Natural killer cell (primary cell): ENCODE measurements around the gene IFNA10. TPM values are rescaled to one million over a fixed set of nuclear protein-coding genes. Genes with fewer than 3 reads are reported as not detected.
"Not testable (repeated sequence)": the region's sequence is repeated elsewhere in the genome, so short reads cannot be mapped to it uniquely, and the experiment has no call there.

Source experiments
- ATAC-seq, 3 donors: fragments of 150-1000 bp in 2 of 3; fragments of 200-7000 bp in 1 of 3; cut with Tn5 transposase; 1 replicate in 1 of 3; 2 replicates in 2 of 3; pipeline ENCODE4 v1.10.0; 2021; ENCODE audit warnings: mild to moderate bottlenecking in 2 of 3, moderate library complexity in 2 of 3
- DNase-seq, 2 donors: peaks; one replicate each; pipeline versions ENCODE4 v3.0.0 to v3.0.0-alpha.2; 2013 to 2021; ENCODE audit warnings: mixed read lengths in 1 of 2
- H3K27ac ChIP-seq: one replicate; pipeline ENCODE4 v1.5.1; 2013; ENCODE audit warnings: mild to moderate bottlenecking, low read length
- H3K27me3 ChIP-seq: one replicate; pipeline ENCODE4 v1.6.1; 2013; ENCODE audit warnings: low read length; ENCODE audit not compliant: control insufficient read depth, insufficient read depth
- H3K36me3 ChIP-seq: one replicate; pipeline ENCODE4 v1.6.1; 2013; ENCODE audit warnings: low read length; ENCODE audit not compliant: control insufficient read depth, insufficient read depth
- H3K4me1 ChIP-seq: one replicate; pipeline ENCODE4 v1.6.1; 2013; ENCODE audit warnings: low read length; ENCODE audit not compliant: control insufficient read depth, insufficient read depth
- H3K4me3 ChIP-seq: one replicate; pipeline ENCODE4 v1.5.1; 2013; ENCODE audit warnings: low read length
- H3K9me3 ChIP-seq: one replicate; pipeline ENCODE4 v1.6.1; 2013; ENCODE audit warnings: low read length; ENCODE audit not compliant: control insufficient read depth, insufficient read depth
- H3K27ac Mint-ChIP-seq, 2 donors: one replicate each; pipeline ENCODE4 v1.8.0; 2022; ENCODE audit warnings: mild to moderate bottlenecking in 2 of 2, mixed read lengths in 2 of 2, moderate library complexity in 1 of 2
- H3K27me3 Mint-ChIP-seq, 2 donors: one replicate each; pipeline ENCODE4 v1.8.0; 2022; ENCODE audit warnings: low read depth in 2 of 2, mixed read lengths in 2 of 2
- H3K36me3 Mint-ChIP-seq: one replicate; pipeline ENCODE4 v1.8.0; 2022; ENCODE audit warnings: mixed read lengths
- H3K4me1 Mint-ChIP-seq, 2 donors: one replicate each; pipeline ENCODE4 v1.8.0; 2022; ENCODE audit warnings: mixed read lengths in 2 of 2
- H3K4me3 Mint-ChIP-seq: one replicate; pipeline ENCODE4 v1.8.0; 2022; ENCODE audit warnings: mild to moderate bottlenecking, moderate library complexity, mixed read lengths
- H3K9me3 Mint-ChIP-seq, 2 donors: one replicate each; pipeline ENCODE4 v1.8.0; 2022; ENCODE audit warnings: mixed read lengths in 2 of 2
- WGBS: methylation state at CpG from one replicate; pipeline ENCODE4 v1.1.7; 2013; ENCODE audit warnings: missing lambda C conversion rate; ENCODE audit not compliant: insufficient coverage; 5-methylcytosine and 5-hydroxymethylcytosine counted together
- intact Hi-C: fragments of 100-400 bp; cut with micrococcal nuclease; formaldehyde crosslinking; loops from one replicate; pipeline ENCODE4 v1.14.2; 2022
- total RNA-seq, 4 donors: library from RNA; stranded (reverse); fragments of 120-200 nt in 1 of 4; gene quantifications; one replicate each; pipeline versions ENCODE4 v1.2.3 to v1.2.4, GENCODE V29; 2013 to 2022
- TF ChIP-seq, protein P1 (sequence below): fragments of 200-600 bp; IDR thresholded peaks from one replicate; pipeline ENCODE4 v1.8.0; 2022; ENCODE audit warnings: antibody characterized with exemption

IFNA10 gene
- total RNA-seq, 3 donors from 2014 or later (not counting 1 experiment from before 2014, with no cell fraction given) = not detected

DNA sequence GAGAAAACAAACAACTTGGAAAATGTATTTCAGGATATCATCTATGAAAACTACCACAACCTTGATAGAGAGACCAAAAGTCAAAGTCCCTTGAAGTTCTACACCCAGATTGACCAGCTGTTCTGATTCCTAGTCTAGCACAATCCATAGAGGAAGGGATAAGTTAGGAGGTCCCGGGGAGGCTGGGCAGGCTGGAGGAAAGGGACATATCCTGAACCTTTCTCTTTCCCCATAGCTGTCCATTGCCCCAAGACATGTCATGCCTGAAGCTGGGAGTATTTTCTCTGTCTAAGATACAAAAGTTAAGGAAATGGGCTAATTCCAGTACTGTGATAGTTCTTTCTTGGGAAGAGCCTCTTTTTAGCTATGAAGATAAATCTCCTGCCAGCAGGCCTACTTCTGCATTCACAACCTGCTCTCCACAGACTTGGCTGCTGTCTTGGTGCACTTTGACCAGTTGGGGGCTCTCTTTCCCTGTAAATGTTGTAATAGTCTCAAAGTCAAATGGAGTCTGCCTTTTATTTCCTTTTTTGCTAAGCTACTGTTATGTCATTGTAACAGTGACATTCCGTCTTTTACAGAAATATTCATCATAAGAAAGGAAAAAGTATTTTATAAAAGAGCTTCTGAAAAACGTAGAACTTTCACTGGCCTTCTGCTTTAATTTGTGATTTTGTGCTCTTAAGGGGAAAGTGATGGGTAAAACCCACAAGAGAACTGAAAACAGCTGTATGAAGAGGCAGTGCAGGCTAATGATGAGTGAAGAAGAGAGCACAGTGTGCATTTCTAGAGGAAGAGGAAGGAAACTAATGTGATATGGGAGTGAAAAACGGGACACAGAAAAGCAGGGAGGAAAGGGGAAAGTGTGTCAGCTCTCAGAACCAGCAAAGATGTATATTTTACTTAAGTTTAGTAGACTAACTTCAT, 23.9 kb downstream of the IFNA10 start:
- H3K4me1 ChIP-seq, H3K27me3 ChIP-seq, H3K36me3 Mint-ChIP-seq, H3K4me3 ChIP-seq, H3K9me3 Mint-ChIP-seq, H3K36me3 ChIP-seq, H3K9me3 ChIP-seq, H3K27ac ChIP-seq, H3K4me3 Mint-ChIP-seq, intact Hi-C loops: not testable (repeated sequence)
- peaks cover 0 to 11% of the 10 kb centered on the region in 2 donors for H3K27me3 Mint-ChIP-seq
- peak overlapping the region in 1 of 2 donors; percentile 44 for H3K27ac Mint-ChIP-seq
- TF ChIP-seq, protein P1, sequence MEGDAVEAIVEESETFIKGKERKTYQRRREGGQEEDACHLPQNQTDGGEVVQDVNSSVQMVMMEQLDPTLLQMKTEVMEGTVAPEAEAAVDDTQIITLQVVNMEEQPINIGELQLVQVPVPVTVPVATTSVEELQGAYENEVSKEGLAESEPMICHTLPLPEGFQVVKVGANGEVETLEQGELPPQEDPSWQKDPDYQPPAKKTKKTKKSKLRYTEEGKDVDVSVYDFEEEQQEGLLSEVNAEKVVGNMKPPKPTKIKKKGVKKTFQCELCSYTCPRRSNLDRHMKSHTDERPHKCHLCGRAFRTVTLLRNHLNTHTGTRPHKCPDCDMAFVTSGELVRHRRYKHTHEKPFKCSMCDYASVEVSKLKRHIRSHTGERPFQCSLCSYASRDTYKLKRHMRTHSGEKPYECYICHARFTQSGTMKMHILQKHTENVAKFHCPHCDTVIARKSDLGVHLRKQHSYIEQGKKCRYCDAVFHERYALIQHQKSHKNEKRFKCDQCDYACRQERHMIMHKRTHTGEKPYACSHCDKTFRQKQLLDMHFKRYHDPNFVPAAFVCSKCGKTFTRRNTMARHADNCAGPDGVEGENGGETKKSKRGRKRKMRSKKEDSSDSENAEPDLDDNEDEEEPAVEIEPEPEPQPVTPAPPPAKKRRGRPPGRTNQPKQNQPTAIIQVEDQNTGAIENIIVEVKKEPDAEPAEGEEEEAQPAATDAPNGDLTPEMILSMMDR = peak; percentile 63
- H3K4me1 Mint-ChIP-seq = peaks cover 5 to 12% of the 10 kb centered on the region in 2 donors
- 24% methylated on average over 2 of the region's 4 CpGs for WGBS
- DNase-seq (peak in 1 of 2 donors; percentile 50), ATAC-seq (peak; percentile 88 to 91 (median 89))

DNA sequence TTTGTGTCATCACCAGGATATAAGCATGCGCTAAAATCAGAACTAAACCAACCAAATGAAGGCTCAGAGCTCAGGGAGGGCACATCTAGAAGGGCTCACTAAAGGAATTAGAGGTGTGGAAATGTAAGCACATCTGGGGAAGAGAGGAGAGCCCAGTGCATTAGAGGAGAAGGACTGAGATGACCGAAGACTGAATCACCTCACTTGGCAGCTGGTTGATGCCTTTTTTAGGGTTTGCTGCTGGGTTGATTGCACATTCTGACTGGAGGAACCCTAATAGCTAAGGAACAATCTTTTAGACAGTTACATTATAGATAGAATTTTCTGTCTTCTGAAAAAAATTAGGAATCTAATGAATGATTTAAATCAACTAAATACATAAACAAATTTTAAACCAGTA, 32.3 kb downstream of the IFNA10 start:
- Histone ChIP-seq H3K9me3 (no peaks in the 10 kb centered on the region), H3K4me3 (no peak overlapping the region), H3K27ac (no peak overlapping the region), H3K27me3 (no peaks in the 10 kb centered on the region), H3K36me3 (no peaks in the 10 kb centered on the region), H3K4me1 (no peaks in the 10 kb centered on the region)
- intact Hi-C loops = no loop called here
- TF ChIP-seq, protein P1 = no peak
- ATAC-seq (no peak), DNase-seq (no peak)
- H3K27ac Mint-ChIP-seq = no peak overlapping the region
- H3K27me3 Mint-ChIP-seq = peaks cover 6 to 11% of the 10 kb centered on the region in 2 donors
- no peaks in the 10 kb centered on the region for H3K9me3 Mint-ChIP-seq
- WGBS = 94% methylated on average over 2 of the region's 2 CpGs
- peaks cover under 1% of the 10 kb centered on the region for H3K36me3 Mint-ChIP-seq
- H3K4me3 Mint-ChIP-seq = no peak overlapping the region
- no peaks in the 10 kb centered on the region for H3K4me1 Mint-ChIP-seq

DNA sequence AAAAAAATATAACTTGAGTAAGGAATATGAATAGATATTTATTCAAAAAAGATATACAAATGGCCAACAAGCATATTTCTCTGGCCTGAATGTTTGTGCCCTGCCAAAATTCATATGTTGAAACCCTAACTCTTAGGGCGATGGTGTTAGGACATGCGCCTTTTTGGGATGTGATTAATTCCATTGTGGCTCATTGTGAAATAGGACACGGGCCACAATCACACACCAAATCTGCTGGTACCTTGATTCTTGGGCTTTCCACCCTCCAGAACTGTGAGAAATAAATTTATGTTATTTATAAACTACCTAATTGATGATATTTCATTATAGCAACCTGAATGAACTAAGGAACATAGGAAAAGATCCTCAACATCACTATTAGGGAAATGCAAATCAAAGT, 34.8 kb downstream of the IFNA10 start:
- H3K4me1 Mint-ChIP-seq = no peaks in the 10 kb centered on the region

More for the DNA sequence above, 34.8 kb downstream of the IFNA10 start:
- H3K27me3 Mint-ChIP-seq = peaks cover 3 to 17% of the 10 kb centered on the region in 2 donors
- WGBS = 100% methylated on average over 2 of the region's 3 CpGs
- no peak for ATAC-seq
- TF ChIP-seq, protein P1 = no peak
- no peaks in the 10 kb centered on the region for H3K36me3 ChIP-seq
- no peak for DNase-seq
- H3K4me3 Mint-ChIP-seq = no peak overlapping the region
- H3K4me3 ChIP-seq = no peak overlapping the region
- H3K4me1 ChIP-seq = no peaks in the 10 kb centered on the region
- no peaks in the 10 kb centered on the region for H3K9me3 Mint-ChIP-seq
- peaks cover 7% of the 10 kb centered on the region for H3K36me3 Mint-ChIP-seq
- no peak overlapping the region for H3K27ac Mint-ChIP-seq
- no peaks in the 10 kb centered on the region for H3K27me3 ChIP-seq
- no peaks in the 10 kb centered on the region for H3K9me3 ChIP-seq
- H3K27ac ChIP-seq = no peak overlapping the region
- intact Hi-C loops = no loop called here
